AG04449 (cell line): ENCODE results near the gene TSGA10IP.

Experiments
- CTCF ChIA-PET: fragments of 350-600 bp; formaldehyde crosslinking; extraction: SDS; loops from one replicate; lab custom pipeline; 2021; ENCODE audit warnings: antibody characterized with exemption; lab: Yijun Ruan, JAX
- POLR2A ChIA-PET: fragments of 400-600, 350-600 bp; formaldehyde crosslinking; extraction: SDS; loops from one replicate; lab custom pipeline; 2020; ENCODE audit warnings: antibody characterized with exemption, inconsistent platforms; lab: Yijun Ruan, JAX
- DNase-seq: peaks from one replicate; pipeline ENCODE4 v3.0.0-alpha.2; 2010; ENCODE audit warnings: low read depth, low spot score
- H3K4me3 ChIP-seq: 2 replicates; pipeline ENCODE4 v1.5.1; 2011; ENCODE audit warnings: low read depth, mild to moderate bottlenecking, control low read depth, low read length
- CTCF ChIP-seq: IDR thresholded peaks from one replicate; pipeline ENCODE4 v1.5.1; 2011; ENCODE audit warnings: mild to moderate bottlenecking, moderate library complexity, low read length, control low read depth, inconsistent platforms; ENCODE audit not compliant: insufficient read depth; ENCODE audit errors: missing control alignments

The TSGA10IP gene

GRCh38 chr11:65945430-65945911 lies at the start of gene TSGA10IP:
Gene TSGA10IP, plus strand, starts transcription at chr11:65945480. Its CDS starts 196 bp downstream, at chr11:65945676.
- DNase-seq, result no peak
- POLR2A ChIA-PET, result no interaction called here
- H3K4me3 ChIP-seq, result no peak within 1 kb of the TSS
- TF ChIP-seq CTCF, result no peak
- CTCF ChIA-PET, result interaction anchor here (0.5 kb wide), 1 partner anchor 11 kb away, joined by 3 read pairs; no protein-coding TSS in a partner anchor

- ChIA-PET POLR2A (interaction anchor here (0.7 to 3.9 kb wide), 2 partner anchors 16 to 19 kb away, joined by 3 to 37 read pairs; no protein-coding TSS in a partner anchor), CTCF (interaction anchor here (0.9 to 33.3 kb wide), 7 partner anchors 5 to 150 kb away, joined by 3 to 1090 read pairs (median 5); partner anchors contain the start of genes CCDC85B, FIBP, FOSL1 and SART1)
- no peak overlapping the region for H3K4me3 ChIP-seq
- TF ChIP-seq CTCF, result no peak
- no peak for DNase-seq
These were observed 49.7 kb upstream of the TSGA10IP start for GRCh38 chr11:65895482-65895981.

GRCh38 chr11:65896034-65896999 lies 49.0 kb upstream of the TSGA10IP start:
- TF ChIP-seq CTCF, result no peak
- no peak for DNase-seq
- peak overlapping the region; percentile 23 for H3K4me3 ChIP-seq
- ChIA-PET CTCF (interaction anchor here (0.9 to 33.3 kb wide), 7 partner anchors 6 to 83 kb away, joined by 3 to 1090 read pairs (median 4); partner anchors contain the start of genes CCDC85B, FIBP, FOSL1 and SART1), POLR2A (interaction anchor here (0.9 to 7.7 kb wide), 3 partner anchors 6 to 18 kb away, joined by 3 to 136 read pairs (median 37); partner anchors contain the start of genes CCDC85B and FIBP)

- ChIA-PET CTCF (interaction anchor here (1.2 to 33.3 kb wide), 7 partner anchors 7 to 82 kb away, joined by 3 to 1090 read pairs (median 7); partner anchors contain the start of genes CCDC85B, FIBP, FOSL1 and SART1), POLR2A (interaction anchor here (0.9 to 7.7 kb wide), 3 partner anchors 7 to 17 kb away, joined by 3 to 136 read pairs (median 37); partner anchors contain the start of genes CCDC85B and FIBP)
- TF ChIP-seq CTCF, result no peak
- peak overlapping the region; percentile 23 for H3K4me3 ChIP-seq
- no peak for DNase-seq
These were observed 48.2 kb upstream of the TSGA10IP start for GRCh38 chr11:65897020-65897471.

- no peak for TF ChIP-seq CTCF
- ChIA-PET CTCF (interaction anchor here (1.1 to 33.3 kb wide), 6 partner anchors 8 to 187 kb away, joined by 3 to 1090 read pairs (median 6); partner anchors contain the start of genes CCDC85B, CTSW, FIBP and KAT5), POLR2A (interaction anchor here (0.7 to 7.7 kb wide), 9 partner anchors 8 to 122 kb away, joined by 3 to 136 read pairs (median 4); partner anchors contain the start of genes CCDC85B and FIBP)
- peak overlapping the region; percentile 98 for H3K4me3 ChIP-seq
- no peak for DNase-seq
These were observed 46.5 kb upstream of the TSGA10IP start for GRCh38 chr11:65898656-65899355.
